Epithelial cell of esophagus (primary cell): ENCODE measurements around the gene WHRN.

ENCODE experiments used
- DNase-seq: peaks from one replicate; pipeline ENCODE4 v3.0.0; 2010; ENCODE audit warnings: low read depth
- H3K4me3 ChIP-seq: 2 replicates; pipeline ENCODE4 v1.5.1; 2011; ENCODE audit warnings: mild to moderate bottlenecking, low read length, control low read depth
- CTCF ChIP-seq: IDR thresholded peaks from 2 replicates; pipeline ENCODE4 v1.5.1; 2011; ENCODE audit warnings: low read depth, mild to moderate bottlenecking, low read length, control low read depth, inconsistent platforms; ENCODE audit not compliant: insufficient read depth; ENCODE audit errors: missing control alignments

Gene WHRN

GRCh38 chr9:114363424-114363823 lies 141.8 kb downstream of the WHRN start:
- no peak overlapping the region for H3K4me3 ChIP-seq
- no peak for TF ChIP-seq CTCF
- no peak for DNase-seq

- H3K4me3 ChIP-seq = no peak overlapping the region
- no peak for TF ChIP-seq CTCF
- no peak for DNase-seq
Measured at GRCh38 chr9:114362394-114362793, 142.9 kb downstream of the WHRN start.

- DNase-seq = no peak
- TF ChIP-seq CTCF = no peak
- H3K4me3 ChIP-seq = no peak overlapping the region
Measured at GRCh38 chr9:114361542-114361941, 143.7 kb downstream of the WHRN start.

- DNase-seq = no peak
- no peak for TF ChIP-seq CTCF
- no peak overlapping the region for H3K4me3 ChIP-seq
Measured at GRCh38 chr9:114359801-114360200, 145.5 kb downstream of the WHRN start.

GRCh38 chr9:114357911-114358328 lies 147.4 kb downstream of the WHRN start:
- no peak overlapping the region for H3K4me3 ChIP-seq
- no peak for DNase-seq
- no peak for TF ChIP-seq CTCF

GRCh38 chr9:114357360-114357759 lies 147.9 kb downstream of the WHRN start:
- no peak for DNase-seq
- no peak overlapping the region for H3K4me3 ChIP-seq
- no peak for TF ChIP-seq CTCF

- DNase-seq = no peak
- H3K4me3 ChIP-seq = no peak overlapping the region
- TF ChIP-seq CTCF = no peak
Measured at GRCh38 chr9:114356792-114357191, 148.5 kb downstream of the WHRN start.
